Colonic mucosa (tissue), 4 donors: ENCODE measurements around the gene FOXC2. TPM values are rescaled to one million over a fixed set of nuclear protein-coding genes. Genes with fewer than 3 reads are reported as not detected.

ENCODE experiments used
- DNase-seq: peaks from one replicate; pipeline ENCODE4 v3.0.0-alpha.2; 2020
- H3K27ac ChIP-seq: fragments of 200-600 bp; one replicate; pipeline ENCODE4 v1.8.0; 2021
- H3K27me3 ChIP-seq: fragments of 200-600 bp; one replicate; pipeline ENCODE4 v1.8.0; 2021
- H3K36me3 ChIP-seq: fragments of 200-600 bp; one replicate; pipeline ENCODE4 v1.8.0; 2021
- H3K4me1 ChIP-seq: fragments of 200-600 bp; one replicate; pipeline ENCODE4 v1.8.0; 2021; ENCODE audit warnings: mild to moderate bottlenecking
- H3K4me3 ChIP-seq: fragments of 200-600 bp; one replicate; pipeline ENCODE4 v1.8.0; 2021
- H3K9ac ChIP-seq, 2 donors: one replicate each; pipeline ENCODE4 v1.7.0; 2013; ENCODE audit warnings: control low read depth in 2 of 2, low read depth in 2 of 2, low read length in 2 of 2
- H3K9me3 ChIP-seq: fragments of 200-600 bp; one replicate; pipeline ENCODE4 v1.8.0; 2021
- CTCF ChIP-seq: fragments of 200-600 bp; IDR thresholded peaks from one replicate; pipeline ENCODE4 v1.8.0; 2022; ENCODE audit warnings: antibody characterized with exemption, mild to moderate bottlenecking
- intact Hi-C: fragments of 100-400 bp; cut with DNase I; formaldehyde crosslinking; loops from one replicate; pipeline ENCODE4 v1.14.1; 2022
- total RNA-seq, 2 donors: library from RNA; stranded (reverse); fragmentation: NEBNext Ultra II Directional in 1 of 2; extraction: Animal tissue kit (Norgen Biotek cat#: 25700) in 1 of 2; gene quantifications; one replicate each; pipeline ENCODE4 v1.2.1, GENCODE V29; 2021
- donor health status: healthy.
- donor health status: DM: no; HTN: no; CAD: no.
- donor health status: DM: no; HTN: no; CAD: no.

The FOXC2 gene
- total RNA-seq, 2 donors from 2014 or later, result 0.11 to 0.22 TPM

DNA sequence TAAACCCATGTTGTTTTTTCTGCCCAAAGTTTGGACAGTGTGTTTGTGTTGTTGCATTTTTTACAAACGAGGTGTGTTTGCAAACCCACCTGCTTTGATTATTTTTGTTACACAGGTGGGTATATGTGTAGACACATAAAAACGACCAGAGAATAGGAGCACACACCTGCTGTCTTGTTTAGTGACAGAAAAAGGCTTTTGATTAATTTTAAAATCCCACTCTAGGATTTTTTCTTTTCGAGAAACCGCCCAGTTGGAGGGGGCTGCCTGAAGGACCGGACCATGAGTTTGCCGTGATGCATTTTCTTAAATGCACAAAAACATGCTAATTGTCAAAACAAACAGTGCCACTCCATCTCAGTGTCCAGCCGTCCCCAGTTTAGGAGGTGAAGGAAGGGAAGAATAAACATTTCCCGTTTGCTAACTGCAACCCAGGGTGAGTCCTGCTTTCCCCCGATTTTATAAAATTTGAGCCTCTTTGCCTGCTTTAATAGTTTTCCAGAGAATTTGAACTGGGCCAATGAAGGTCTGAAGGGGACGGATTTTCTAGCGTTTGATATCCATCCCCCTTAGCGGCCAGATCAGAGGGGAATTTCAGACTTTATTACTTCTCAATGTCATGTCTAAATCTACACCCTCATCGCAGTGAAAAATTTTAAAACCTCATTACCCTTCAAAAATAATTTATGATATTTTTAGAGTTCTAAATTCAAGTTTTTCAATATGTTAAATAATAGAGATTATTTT lies 3.2 kb downstream of the FOXC2 start:
- no peak overlapping the region for H3K27ac ChIP-seq
- TF ChIP-seq CTCF, result no peak

DNA sequence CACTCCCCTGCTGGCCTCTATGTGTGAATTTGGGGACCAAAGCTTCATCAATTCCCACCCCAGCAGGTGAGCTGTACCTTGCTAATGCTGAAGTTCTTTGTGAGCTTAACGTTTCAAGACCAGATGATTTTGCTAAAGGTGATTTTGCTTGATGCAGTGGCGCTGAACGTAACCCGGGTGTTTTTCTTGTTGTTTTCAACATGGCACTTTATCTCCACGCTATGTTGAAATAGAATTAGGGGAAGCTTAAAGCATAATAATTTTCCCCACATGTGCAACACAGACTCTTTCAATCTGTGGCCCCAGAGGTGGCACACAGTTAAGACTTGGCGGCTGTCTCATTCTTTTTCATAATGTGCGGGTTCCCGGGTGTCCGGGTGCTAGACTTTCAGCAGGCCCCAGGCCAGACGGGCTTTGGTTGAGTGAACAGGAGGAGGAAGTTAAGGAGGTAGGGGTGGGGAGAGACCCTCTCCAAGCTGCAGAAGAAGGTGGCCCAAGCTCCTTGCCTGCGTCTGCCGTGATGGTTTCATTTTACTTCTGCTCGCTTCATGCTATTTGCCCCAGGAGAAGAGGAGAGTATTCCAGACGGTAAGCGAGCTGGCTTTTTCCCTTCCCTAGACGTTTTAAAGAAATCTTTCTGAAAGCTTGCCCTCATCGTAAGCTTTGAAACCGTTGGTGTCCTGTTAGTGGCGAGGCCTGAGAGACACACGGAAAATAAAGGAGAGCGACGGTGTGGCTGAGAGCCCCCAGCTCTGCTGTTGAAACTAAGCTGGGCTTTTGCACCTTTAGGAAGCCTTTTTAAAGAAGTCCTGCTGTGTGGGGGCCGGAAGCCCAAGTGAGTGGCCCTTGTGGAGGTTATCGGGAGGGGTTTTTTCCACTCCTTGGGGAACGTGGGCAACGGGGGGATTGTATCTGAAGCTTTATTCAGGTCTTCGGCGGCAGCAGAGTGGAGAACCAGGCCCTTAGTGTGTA lies 4.2 kb downstream of the FOXC2 start:
- Histone ChIP-seq H3K36me3 (no peaks in the 10 kb centered on the region), H3K27ac (no peak overlapping the region), H3K9me3 (no peaks in the 10 kb centered on the region), H3K4me1 (no peaks in the 10 kb centered on the region), H3K4me3 (no peak overlapping the region), H3K9ac (no peak overlapping the region), H3K27me3 (peaks cover 67% of the 10 kb centered on the region)
- no peak for TF ChIP-seq CTCF
- no peak for DNase-seq
- intact Hi-C loops, result loop anchor here (5.0 kb wide), 1 partner anchor 191 kb away; no protein-coding TSS in a partner anchor

More for the DNA sequence above, 3.2 kb downstream of the FOXC2 start:
- intact Hi-C loops, result loop anchor here (5.0 to 10.0 kb wide), 2 partner anchors 192 to 635 kb away; no protein-coding TSS in a partner anchor
- no peak overlapping the region for H3K9ac ChIP-seq
- H3K4me1 ChIP-seq, result no peaks in the 10 kb centered on the region
- no peaks in the 10 kb centered on the region for H3K9me3 ChIP-seq
- no peaks in the 10 kb centered on the region for H3K36me3 ChIP-seq
- H3K4me3 ChIP-seq, result no peak overlapping the region
- no peak for DNase-seq
- H3K27me3 ChIP-seq, result peaks cover 76% of the 10 kb centered on the region

GRCh38 chr16:86571530-86571915 lies 4.9 kb downstream of the FOXC2 start:
- no peak for DNase-seq
- H3K36me3 ChIP-seq, result no peaks in the 10 kb centered on the region
- peaks cover 64% of the 10 kb centered on the region for H3K27me3 ChIP-seq
- no peak overlapping the region for H3K27ac ChIP-seq
- H3K9me3 ChIP-seq, result no peaks in the 10 kb centered on the region
- peaks cover 3% of the 10 kb centered on the region for H3K4me1 ChIP-seq
- no peak for TF ChIP-seq CTCF
- H3K9ac ChIP-seq, result no peak overlapping the region
- intact Hi-C loops, result loop anchor here (5.0 kb wide), 1 partner anchor 191 kb away; no protein-coding TSS in a partner anchor
- H3K4me3 ChIP-seq, result no peak overlapping the region

- H3K27ac ChIP-seq, result no peak overlapping the region
- intact Hi-C loops, result loop anchor here (5.0 kb wide), 1 partner anchor 190 kb away; no protein-coding TSS in a partner anchor
- DNase-seq, result no peak
- no peak overlapping the region for H3K4me3 ChIP-seq
- peaks cover 4% of the 10 kb centered on the region for H3K4me1 ChIP-seq
- no peaks in the 10 kb centered on the region for H3K36me3 ChIP-seq
- peaks cover 64% of the 10 kb centered on the region for H3K27me3 ChIP-seq
- H3K9ac ChIP-seq, result no peak overlapping the region
- H3K9me3 ChIP-seq, result no peaks in the 10 kb centered on the region
- TF ChIP-seq CTCF, result no peak
Measured at GRCh38 chr16:86572041-86572521, 5.5 kb downstream of the FOXC2 start.

DNA sequence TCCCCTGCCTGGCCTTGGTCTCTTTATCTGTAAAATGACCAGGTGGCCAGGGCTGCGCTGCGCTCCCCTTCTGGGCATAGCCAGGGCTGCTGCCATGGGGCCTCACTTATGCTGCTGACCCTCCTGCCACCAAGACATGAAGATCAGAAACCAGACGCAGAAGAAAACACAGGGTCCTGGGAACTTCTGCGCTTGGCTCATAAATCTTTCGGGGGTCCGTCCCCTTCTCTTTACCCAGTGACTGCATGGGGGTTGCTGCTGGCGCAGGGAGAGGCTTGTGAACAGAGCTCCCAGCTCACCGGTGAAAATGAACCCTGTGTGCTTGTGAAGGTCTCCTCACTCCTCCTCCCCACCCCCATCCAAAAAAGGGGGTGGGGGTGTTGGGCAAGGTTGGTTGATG lies 6.0 kb downstream of the FOXC2 start:
- DNase-seq, result no peak
- H3K9me3 ChIP-seq, result no peaks in the 10 kb centered on the region
- no peak overlapping the region for H3K27ac ChIP-seq
- H3K4me3 ChIP-seq, result no peak overlapping the region
- H3K9ac ChIP-seq, result no peak overlapping the region
- TF ChIP-seq CTCF, result no peak
- H3K36me3 ChIP-seq, result no peaks in the 10 kb centered on the region
- intact Hi-C loops, result loop anchor here (5.0 kb wide), 1 partner anchor 190 kb away; no protein-coding TSS in a partner anchor
- peaks cover 4% of the 10 kb centered on the region for H3K4me1 ChIP-seq
- peaks cover 62% of the 10 kb centered on the region for H3K27me3 ChIP-seq
